ENCODE results near the gene MMAA.

- TF ChIP-seq POLR2A (IDR thresholded peaks at IDR 0.05) = no peak
- no peak for TF ChIP-seq CTCF (IDR thresholded peaks at IDR 0.05)
Measured at GRCh38 chr4:145703850-145704497, 84.8 kb downstream of the MMAA start.

Measured in adrenal gland (tissue), 5 donors.